COR-L47 (cell line): ENCODE data around the gene RABL6.
A peak's percentile ranks its signal among the peaks of the same experiment; 100 is the strongest.
"Not testable (repeated sequence)": the region's sequence is repeated elsewhere in the genome, so short reads cannot be mapped to it uniquely, and the experiment has no call there.

Experiments used
- DNase-seq: peaks from one replicate; lab custom pipeline; 2025; lab: John Stamatoyannopoulos, UW

RABL6 gene

GRCh38 chr9:136775191-136775590 is 32.6 kb upstream of the RABL6 start:
- no peak for DNase-seq

GRCh38 chr9:136776947-136777346 is 30.8 kb upstream of the RABL6 start:
- no peak for DNase-seq

GRCh38 chr9:136777359-136777758 is 30.4 kb upstream of the RABL6 start:
- no peak for DNase-seq

GRCh38 chr9:136779808-136780207 is 27.9 kb upstream of the RABL6 start:
- no peak for DNase-seq

- DNase-seq = no peak
These were observed 25.3 kb upstream of the RABL6 start for GRCh38 chr9:136782452-136782851.

DNA sequence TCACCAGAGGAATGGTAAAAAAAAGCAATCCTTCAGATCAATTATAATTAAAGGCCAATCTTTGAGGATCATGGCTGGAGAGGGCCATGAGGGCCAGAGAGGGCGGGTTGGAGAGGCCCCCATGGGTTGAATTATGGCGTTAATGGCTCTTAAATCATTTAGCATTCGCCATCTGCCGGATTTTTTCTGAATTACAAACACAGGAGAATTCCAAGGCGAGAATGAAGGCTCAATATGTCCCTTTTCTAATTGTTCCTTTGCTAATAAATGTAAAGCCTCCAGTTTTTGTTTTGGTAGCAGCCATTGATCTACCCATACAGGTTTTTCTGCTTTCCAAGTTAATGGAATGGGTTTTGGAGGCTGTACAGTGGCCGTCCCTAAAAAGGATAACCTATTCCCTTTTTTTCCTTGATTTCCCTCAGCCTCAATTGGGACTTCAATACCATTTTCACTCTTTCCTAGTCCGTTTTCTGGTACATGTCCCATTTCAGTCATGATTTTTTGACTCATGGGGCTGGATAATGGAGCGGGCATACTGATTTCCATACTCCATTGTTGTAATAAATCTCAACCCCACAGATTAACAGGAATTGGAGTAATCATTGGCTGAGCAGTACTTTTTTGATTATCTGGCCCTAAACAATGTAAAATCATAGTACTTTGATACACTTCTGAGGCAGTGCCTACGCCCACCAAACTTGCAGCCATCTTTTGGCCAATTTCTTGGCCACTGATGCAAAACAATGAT is 23.3 kb upstream of the RABL6 start:
- peak; percentile 71 for DNase-seq

- no peak for DNase-seq
These were observed 22.8 kb upstream of the RABL6 start for GRCh38 chr9:136784997-136785361.

DNA sequence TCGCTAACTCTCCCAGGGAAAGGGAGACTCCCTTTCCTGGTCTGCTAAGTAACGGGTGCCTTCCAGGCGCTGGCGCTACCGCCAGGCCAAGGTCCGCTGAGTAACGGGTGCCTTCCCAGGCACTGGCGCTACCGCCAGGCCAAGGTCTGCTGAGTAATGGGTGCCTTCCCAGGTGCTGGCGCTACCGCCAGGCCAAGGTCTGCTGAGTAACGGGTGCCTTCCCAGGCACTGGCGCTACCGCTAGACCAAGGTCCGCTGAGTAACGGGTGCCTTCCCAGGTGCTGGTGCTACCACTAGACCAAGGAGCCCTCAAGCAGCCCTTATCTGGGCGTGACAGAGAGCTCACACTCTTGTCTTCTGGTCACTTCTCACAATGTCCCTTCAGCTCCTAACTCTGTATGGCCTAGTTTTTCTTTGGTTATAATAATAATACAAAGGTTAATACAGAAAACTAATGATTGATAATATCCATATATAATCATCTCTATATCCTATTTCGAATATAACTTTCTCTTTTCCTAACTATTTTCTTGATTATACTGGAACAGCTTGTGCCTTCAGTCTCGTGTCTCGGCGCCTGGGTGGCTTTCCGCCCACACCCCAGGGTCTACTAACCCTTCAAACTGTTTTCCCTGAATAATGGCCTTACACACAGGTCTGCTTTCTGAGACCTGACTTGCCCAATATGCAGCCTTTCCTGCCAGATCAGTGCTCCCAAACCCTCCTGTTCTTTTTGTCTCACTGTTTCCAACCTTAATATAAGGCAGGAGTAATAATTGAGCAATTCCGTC is 22.0 kb upstream of the RABL6 start:
- not testable (repeated sequence) for DNase-seq

DNA sequence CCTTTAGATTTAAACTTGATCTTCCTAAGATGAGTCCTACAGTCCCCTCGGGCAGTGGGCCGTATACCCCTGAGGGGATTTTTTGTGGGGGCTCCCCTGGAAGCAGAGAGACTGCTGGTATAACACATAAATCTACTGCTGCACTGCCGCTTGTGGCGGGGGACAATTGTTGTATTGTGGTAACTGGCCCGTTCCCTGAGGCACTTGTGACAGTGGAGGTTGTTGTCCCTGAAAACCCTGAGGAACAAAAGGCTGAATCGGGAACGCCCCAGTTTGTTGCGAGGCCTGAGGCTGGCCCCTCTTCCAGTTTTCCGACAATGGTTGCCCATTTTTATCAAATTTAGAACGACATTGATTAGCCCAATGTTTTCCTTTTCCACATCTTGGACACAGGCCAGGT is 21.3 kb upstream of the RABL6 start:
- DNase-seq = no peak

GRCh38 chr9:136786983-136787382 is 20.8 kb upstream of the RABL6 start:
- not testable (repeated sequence) for DNase-seq

GRCh38 chr9:136787690-136788400 is 19.9 kb upstream of the RABL6 start:
- DNase-seq = peak; percentile 77

DNA sequence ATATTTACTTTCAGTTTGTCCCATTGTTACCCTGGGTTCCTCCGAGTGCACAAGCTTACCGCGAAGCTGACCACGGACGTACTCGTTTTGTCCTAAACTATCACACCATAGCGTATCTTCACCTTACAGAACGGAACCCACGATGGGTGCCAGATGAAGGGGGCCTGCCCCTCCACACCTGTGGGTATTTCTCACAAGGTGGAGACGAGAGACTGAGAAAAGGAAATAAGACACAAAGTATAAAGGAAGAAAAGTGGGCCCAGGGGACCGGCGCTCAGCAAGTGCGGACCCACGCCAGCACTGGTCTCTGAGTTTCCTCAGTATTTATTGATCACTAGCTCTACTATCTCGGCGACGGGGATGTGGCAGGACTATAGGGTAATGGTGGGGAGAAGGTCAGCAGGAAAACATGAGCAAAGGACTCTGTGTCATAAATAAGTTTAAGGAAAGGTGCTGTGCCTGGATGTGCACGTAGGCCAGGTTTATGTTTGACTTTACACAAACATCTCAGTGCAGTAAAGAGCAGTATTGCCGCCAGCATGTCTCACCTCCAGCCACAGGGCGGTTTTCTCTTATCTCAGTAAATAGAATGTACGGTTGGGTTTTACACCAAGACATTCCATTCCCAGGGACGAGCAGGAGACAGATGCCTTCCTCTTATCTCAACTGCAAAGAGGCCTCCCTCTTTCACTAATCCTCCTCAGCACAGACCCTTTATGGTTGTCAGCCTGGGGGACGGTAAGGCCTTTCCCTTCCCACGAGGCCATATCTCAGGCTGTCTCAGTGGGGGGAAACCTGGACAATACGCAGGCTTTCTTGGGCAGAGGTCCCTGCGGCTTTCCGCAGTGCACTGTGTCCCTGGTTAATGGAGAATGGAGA is 18.9 kb upstream of the RABL6 start:
- DNase-seq = not testable (repeated sequence)

GRCh38 chr9:136789523-136789937 is 18.2 kb upstream of the RABL6 start:
- no peak for DNase-seq

GRCh38 chr9:136790640-136791515 is 16.9 kb upstream of the RABL6 start, which contains the start of gene TMEM141:
Gene TMEM141, plus strand, starts transcription at chr9:136791344. Its CDS starts 27 bp downstream, at chr9:136791371.
- peak; percentile 99 for DNase-seq

DNA sequence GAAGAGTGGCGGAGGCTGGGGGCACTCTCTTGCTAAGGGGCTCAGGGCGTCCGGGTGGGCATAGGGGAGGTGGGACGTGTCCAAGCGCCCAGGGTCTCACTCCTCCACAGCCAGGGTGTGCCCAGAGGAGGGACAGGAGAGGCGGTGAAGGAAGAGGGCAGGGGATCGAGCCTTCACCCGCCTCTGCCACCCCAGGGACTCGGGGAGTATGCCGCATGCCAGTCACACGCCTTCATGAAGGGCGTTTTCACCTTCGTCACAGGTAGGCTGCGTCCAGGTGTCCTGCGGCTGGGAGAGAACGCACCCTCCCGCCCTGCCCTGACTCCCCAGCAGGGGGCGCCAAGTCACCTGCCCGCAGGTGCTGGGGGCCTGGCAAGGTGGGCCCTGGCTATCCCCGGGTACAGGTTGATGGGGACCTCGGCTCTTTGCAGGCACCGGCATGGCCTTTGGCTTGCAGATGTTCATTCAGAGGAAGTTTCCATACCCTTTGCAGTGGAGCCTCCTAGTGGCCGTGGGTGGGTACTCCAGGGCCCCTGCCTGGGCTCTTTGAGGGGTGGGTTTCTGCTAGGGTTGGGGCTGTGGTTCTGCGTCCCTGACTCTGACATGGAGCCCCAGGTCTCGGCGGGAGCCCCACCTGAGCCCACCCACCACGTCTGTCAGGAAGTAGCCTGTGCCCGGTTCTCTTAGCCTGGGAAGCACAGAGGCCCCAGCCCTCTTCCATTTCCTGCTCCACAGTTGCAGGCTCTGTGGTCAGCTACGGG is 16.1 kb upstream of the RABL6 start:
- peak; percentile 65 for DNase-seq

- no peak for DNase-seq
These were observed 15.2 kb upstream of the RABL6 start for GRCh38 chr9:136792321-136793085.

- DNase-seq = no peak
These were observed 14.4 kb upstream of the RABL6 start for GRCh38 chr9:136793086-136793946.
